GM12891 (cell line): ENCODE results near the gene FCN1.

ENCODE experiments used
- DNase-seq: peaks from one replicate; pipeline ENCODE4 v3.0.0; 2011; ENCODE audit warnings: low spot score; ENCODE audit not compliant: insufficient read length
- FAIRE-seq: peaks from 2 replicates; lab custom pipeline; 2011; peaks lifted over from hg19 to GRCh38; lab: Jason Lieb, UNC
- PAX5 ChIP-seq: IDR thresholded peaks from 2 replicates; pipeline ENCODE4 v1.6.1; 2011; ENCODE audit warnings: low read length, moderate library complexity, mild to moderate bottlenecking; ENCODE audit not compliant: insufficient read depth, severe bottlenecking
- POLR2A ChIP-seq: IDR thresholded peaks from 2 replicates; pipeline ENCODE4 v1.6.1; 2011; ENCODE audit warnings: low read depth, low read length, control low read depth
- POLR2AphosphoS5 ChIP-seq: IDR thresholded peaks from 2 replicates; pipeline ENCODE4 v1.6.1; 2011; ENCODE audit warnings: low read depth, low read length, control low read depth
- POU2F2 ChIP-seq: IDR thresholded peaks from 2 replicates; pipeline ENCODE4 v1.6.1; 2011; ENCODE audit warnings: low read depth, mild to moderate bottlenecking, control low read depth, low read length, moderate library complexity
- SPI1 ChIP-seq: IDR thresholded peaks from 2 replicates; pipeline ENCODE4 v1.6.1; 2011; ENCODE audit warnings: low read depth, low read length, control low read depth
- TAF1 ChIP-seq: IDR thresholded peaks from 2 replicates; pipeline ENCODE4 v1.6.1; 2011; ENCODE audit warnings: low read depth, low read length, control low read depth

The FCN1 gene

GRCh38 chr9:134877541-134877940 is 40.2 kb downstream of the FCN1 start:
- DNase-seq = no peak
- TF ChIP-seq POLR2A = no peak
- no peak for TF ChIP-seq POU2F2
- no peak for TF ChIP-seq TAF1
- no peak for TF ChIP-seq SPI1
- TF ChIP-seq POLR2AphosphoS5 = no peak
- TF ChIP-seq PAX5 = no peak

GRCh38 chr9:134875371-134875770 is 42.3 kb downstream of the FCN1 start:
- no peak for TF ChIP-seq SPI1
- TF ChIP-seq POLR2A = no peak
- TF ChIP-seq POLR2AphosphoS5 = no peak
- no peak for TF ChIP-seq PAX5
- TF ChIP-seq POU2F2 = no peak
- no peak for TF ChIP-seq TAF1
- DNase-seq (no peak), FAIRE-seq (no peak)

More at GRCh38 chr9:134877541-134877940, 40.2 kb downstream of the FCN1 start:
- FAIRE-seq = no peak

GRCh38 chr9:134872482-134873231 is 45.1 kb downstream of the FCN1 start:
- no peak for DNase-seq
- TF ChIP-seq SPI1 (no peak), POLR2A (no peak), POU2F2 (no peak), TAF1 (no peak), POLR2AphosphoS5 (no peak), PAX5 (no peak)
- FAIRE-seq = no peak

- DNase-seq (no peak), FAIRE-seq (peak; percentile 68)
- TF ChIP-seq PAX5 (no peak), SPI1 (no peak), TAF1 (no peak)
These were observed 45.9 kb downstream of the FCN1 start for GRCh38 chr9:134871697-134872340.

- DNase-seq (no peak), FAIRE-seq (no peak)
- TF ChIP-seq POLR2AphosphoS5 = no peak
- TF ChIP-seq TAF1 = no peak
- TF ChIP-seq POLR2A = no peak
- no peak for TF ChIP-seq PAX5
- no peak for TF ChIP-seq POU2F2
- TF ChIP-seq SPI1 = no peak
These were observed 46.7 kb downstream of the FCN1 start for GRCh38 chr9:134870746-134871662.

- DNase-seq (no peak), FAIRE-seq (no peak)
- TF ChIP-seq PAX5 (no peak), SPI1 (no peak), POU2F2 (no peak), POLR2A (no peak), POLR2AphosphoS5 (no peak), TAF1 (no peak)
These were observed 47.4 kb downstream of the FCN1 start for GRCh38 chr9:134870301-134870694.

- FAIRE-seq (no peak), DNase-seq (no peak)
- TF ChIP-seq TAF1 (no peak), PAX5 (no peak), POU2F2 (no peak), POLR2AphosphoS5 (no peak), POLR2A (no peak), SPI1 (no peak)
These were observed 48.0 kb downstream of the FCN1 start for GRCh38 chr9:134869554-134870300.

- FAIRE-seq = no peak
- TF ChIP-seq POLR2AphosphoS5 (no peak), SPI1 (no peak), POLR2A (no peak), POU2F2 (no peak), TAF1 (no peak), PAX5 (no peak)
- no peak for DNase-seq
These were observed 48.8 kb downstream of the FCN1 start for GRCh38 chr9:134868751-134869553.
